CD4-positive, alpha-beta T cell (primary cell): ENCODE data around the gene RAI14. TPM values are rescaled to one million over a fixed set of nuclear protein-coding genes. Genes with fewer than 3 reads are reported as not detected.

ENCODE experiments used
- ATAC-seq: fragments of 200-7000 bp; cut with Tn5 transposase; one replicate; pipeline ENCODE4 v1.10.0; 2022; ENCODE audit warnings: mild to moderate bottlenecking; ENCODE audit not compliant: poor library complexity
- CTCF ChIA-PET: fragments of 350-600 bp; sonication (Branson Sonifier 250); formaldehyde crosslinking; loops from one replicate; lab custom pipeline; 2021; ENCODE audit warnings: antibody characterized with exemption, inconsistent platforms; lab: Charles Lee
- POLR2A ChIA-PET: fragments of 350-600 bp; sonication (Branson Sonifier 250); formaldehyde crosslinking; loops from one replicate; lab custom pipeline; 2021; ENCODE audit warnings: antibody characterized with exemption, inconsistent platforms; lab: Charles Lee
- DNase-seq, 14 experiments: peaks; one replicate each; pipeline ENCODE4 v3.0.0-alpha.2; 2013 to 2020; ENCODE audit warnings: mixed read lengths in 2 of 14
- H3K27ac ChIP-seq, 2 donors: one replicate each; pipeline versions ENCODE4 v1.5.1 to v1.7.0; 2013; ENCODE audit warnings: low read length in 2 of 2, low read depth in 1 of 2, mild to moderate bottlenecking in 1 of 2
- H3K27me3 ChIP-seq, 2 experiments: 1 replicate in 1 of 2; 2 replicates in 1 of 2; pipeline versions ENCODE4 v1.6.1 to v1.7.0; 2013; ENCODE audit warnings: low read length in 2 of 2, control low read depth in 1 of 2, mild to moderate bottlenecking in 1 of 2, moderate library complexity in 1 of 2; ENCODE audit not compliant: insufficient read depth in 2 of 2, control insufficient read depth in 1 of 2
- H3K36me3 ChIP-seq: one replicate; pipeline ENCODE4 v1.6.1; 2013; ENCODE audit warnings: low read length, control low read depth; ENCODE audit not compliant: insufficient read depth
- H3K4me1 ChIP-seq: one replicate; pipeline ENCODE4 v1.6.1; 2013; ENCODE audit warnings: low read length, control low read depth; ENCODE audit not compliant: insufficient read depth
- H3K4me3 ChIP-seq: one replicate; pipeline ENCODE4 v1.5.1; 2013; ENCODE audit warnings: mild to moderate bottlenecking, low read length, moderate library complexity
- H3K9me3 ChIP-seq, 2 experiments: 1 replicate in 1 of 2; 2 replicates in 1 of 2; pipeline versions ENCODE4 v1.6.1 to v1.7.0; 2013; ENCODE audit warnings: low read length in 2 of 2, mild to moderate bottlenecking in 2 of 2, control low read depth in 1 of 2, moderate library complexity in 1 of 2; ENCODE audit not compliant: control insufficient read depth in 1 of 2, insufficient read depth in 1 of 2
- H3K27ac Mint-ChIP-seq: one replicate; pipeline ENCODE4 v1.8.0; 2020; ENCODE audit warnings: mixed read lengths
- H3K27me3 Mint-ChIP-seq: one replicate; pipeline ENCODE4 v1.8.0; 2021; ENCODE audit warnings: mixed read lengths
- H3K36me3 Mint-ChIP-seq: one replicate; pipeline ENCODE4 v1.8.0; 2021; ENCODE audit warnings: low read depth, mixed read lengths
- H3K4me1 Mint-ChIP-seq: one replicate; pipeline ENCODE4 v1.8.0; 2021; ENCODE audit warnings: low read depth, mixed read lengths
- H3K4me3 Mint-ChIP-seq: one replicate; pipeline ENCODE4 v1.8.0; 2020; ENCODE audit warnings: mild to moderate bottlenecking, mixed read lengths
- H3K9me3 Mint-ChIP-seq: one replicate; pipeline ENCODE4 v1.8.0; 2020; ENCODE audit warnings: mixed read lengths
- CTCF ChIP-seq: fragments of 200-600 bp; IDR thresholded peaks from one replicate; pipeline ENCODE4 v1.8.0; 2022; ENCODE audit warnings: antibody characterized with exemption, mild to moderate bottlenecking
- intact Hi-C, 2 experiments: fragments of 100-400 bp; cut with DNase I in 1 of 2; cut with micrococcal nuclease in 1 of 2; formaldehyde crosslinking; loops; one replicate each; pipeline versions ENCODE4 v1.15.1 to v1.9.0; 2023 to 2025; cut with DNase I, micrococcal nuclease
- total RNA-seq, 174 experiments: library from RNA in 2 of 174; stranded (reverse) in 2 of 174; gene quantifications; one replicate each; pipeline ENCODE4 v1.2.3 and lab custom pipeline; 2021 to 2026

Gene RAI14
- total RNA-seq, 2 experiments from 2014 or later: 0.20 to 0.60 TPM

DNA sequence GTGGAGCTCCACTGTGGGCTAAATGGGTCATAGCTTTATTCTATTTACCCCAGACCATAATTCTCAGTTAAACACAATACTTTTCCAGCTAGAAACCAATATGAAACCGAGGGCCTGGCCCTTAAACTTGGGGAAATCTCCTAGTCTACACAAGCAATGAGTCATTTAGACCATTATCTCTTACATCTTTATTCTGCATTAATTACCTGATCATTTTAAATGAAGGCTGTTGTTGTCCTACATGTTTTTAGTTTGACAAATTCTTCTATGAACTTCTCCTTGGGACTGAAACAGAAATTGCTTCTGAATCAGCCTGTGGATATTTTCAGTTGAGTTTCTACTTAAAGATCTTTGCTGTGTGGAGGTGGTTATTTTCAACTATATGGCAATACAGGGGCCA, 37.9 kb downstream of the RAI14 start:
- no peak for TF ChIP-seq CTCF
- Histone ChIP-seq H3K27ac (no peak overlapping the region), H3K27me3 (no peaks in the 10 kb centered on the region), H3K9me3 (no peaks in the 10 kb centered on the region), H3K36me3 (no peaks in the 10 kb centered on the region), H3K4me3 (no peak overlapping the region), H3K4me1 (peaks cover 13% of the 10 kb centered on the region)
- Mint-ChIP-seq H3K27ac (no peak overlapping the region), H3K4me3 (no peak overlapping the region), H3K36me3 (no peaks in the 10 kb centered on the region), H3K9me3 (no peaks in the 10 kb centered on the region), H3K27me3 (no peaks in the 10 kb centered on the region), H3K4me1 (peaks cover 18% of the 10 kb centered on the region)
- POLR2A ChIA-PET: no interaction called here
- DNase-seq (no peak), ATAC-seq (no peak)
- intact Hi-C loops: no loop called here
- CTCF ChIA-PET: interaction anchor here (1.6 kb wide), 1 partner anchor 10 kb away, joined by 3 read pairs; no protein-coding TSS in a partner anchor

GRCh38 chr5:34694685-34695084, 38.6 kb downstream of the RAI14 start:
- intact Hi-C loops: no loop called here
- CTCF ChIA-PET: interaction anchor here (1.6 kb wide), 1 partner anchor 9 kb away, joined by 3 read pairs; no protein-coding TSS in a partner anchor
- Histone ChIP-seq H3K4me3 (no peak overlapping the region), H3K9me3 (no peaks in the 10 kb centered on the region), H3K27ac (no peak overlapping the region), H3K36me3 (no peaks in the 10 kb centered on the region), H3K27me3 (no peaks in the 10 kb centered on the region), H3K4me1 (peaks cover 13% of the 10 kb centered on the region)
- no peak for TF ChIP-seq CTCF
- no peak for DNase-seq
- ATAC-seq: no peak
- Mint-ChIP-seq H3K9me3 (no peaks in the 10 kb centered on the region), H3K4me3 (no peak overlapping the region), H3K4me1 (peaks cover 18% of the 10 kb centered on the region), H3K27me3 (no peaks in the 10 kb centered on the region), H3K36me3 (no peaks in the 10 kb centered on the region), H3K27ac (no peak overlapping the region)
- POLR2A ChIA-PET: no interaction called here

DNA sequence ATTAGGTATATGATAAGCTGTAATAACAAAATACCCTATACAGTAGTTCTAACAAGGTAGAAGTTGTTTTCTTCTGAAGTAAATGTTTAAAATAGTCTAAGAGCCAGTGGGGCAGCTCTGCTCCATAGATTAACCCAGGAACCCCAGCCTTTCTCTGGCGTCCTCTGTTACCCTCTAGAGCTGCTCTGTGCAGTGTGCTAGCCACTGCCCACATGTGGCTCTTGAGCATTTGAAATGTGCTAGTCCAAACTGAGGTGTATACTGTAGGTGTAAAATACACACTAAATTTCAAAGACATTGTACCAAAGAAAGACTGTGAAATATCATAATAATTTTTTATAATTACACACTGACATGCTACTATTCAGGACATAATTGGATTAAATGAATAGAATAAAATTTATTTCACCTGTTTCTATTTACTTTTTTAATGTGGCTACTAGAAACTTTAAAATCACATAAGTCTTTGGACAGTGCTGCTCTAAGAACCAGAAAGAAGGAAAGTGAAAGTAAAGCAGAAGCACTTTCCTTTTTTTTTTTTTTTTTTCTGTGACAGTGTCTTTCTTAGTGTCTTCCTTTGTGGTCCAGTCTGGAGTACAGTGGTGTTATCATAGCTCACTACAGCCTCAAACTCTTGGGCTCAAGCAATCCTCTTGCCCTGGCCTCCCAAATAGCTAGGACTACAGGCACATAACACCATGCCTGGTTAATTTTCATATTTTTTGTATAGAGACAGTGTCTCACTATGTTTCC, 39.3 kb downstream of the RAI14 start:
- Histone ChIP-seq H3K9me3 (no peaks in the 10 kb centered on the region), H3K27ac (no peak overlapping the region), H3K4me1 (peaks cover 13% of the 10 kb centered on the region), H3K4me3 (no peak overlapping the region), H3K36me3 (no peaks in the 10 kb centered on the region), H3K27me3 (no peaks in the 10 kb centered on the region)
- no peak for TF ChIP-seq CTCF
- POLR2A ChIA-PET: no interaction called here
- intact Hi-C loops: no loop called here
- H3K4me3 Mint-ChIP-seq: peak overlapping the region; percentile 34
- ATAC-seq: no peak
- CTCF ChIA-PET: interaction anchor here (1.6 kb wide), 1 partner anchor 8 kb away, joined by 3 read pairs; no protein-coding TSS in a partner anchor
- H3K36me3 Mint-ChIP-seq: no peaks in the 10 kb centered on the region
- peak in 2 of 14 experiments; percentile 11 to 16 for DNase-seq
- no peaks in the 10 kb centered on the region for H3K27me3 Mint-ChIP-seq
- H3K4me1 Mint-ChIP-seq: peaks cover 18% of the 10 kb centered on the region
- no peaks in the 10 kb centered on the region for H3K9me3 Mint-ChIP-seq
- H3K27ac Mint-ChIP-seq: no peak overlapping the region
